Testis (tissue), 3 donors: Measurements from ENCODE around the gene GTF3C6. TPM values are rescaled to one million over a fixed set of nuclear protein-coding genes. Genes with fewer than 3 reads are reported as not detected.

Experiments used
- DNase-seq: peaks from one replicate; pipeline ENCODE4 v3.0.0-alpha.2; 2019
- H3K27ac ChIP-seq, 2 donors: fragments of 200-600 bp; sonication (generic); one replicate each; pipeline ENCODE4 v1.5.1; 2019
- H3K27me3 ChIP-seq: fragments of 200-600 bp; sonication (generic); one replicate; pipeline ENCODE4 v1.5.1; 2019
- H3K36me3 ChIP-seq: fragments of 200-600 bp; sonication (generic); one replicate; pipeline ENCODE4 v1.5.1; 2017; ENCODE audit warnings: low read depth; ENCODE audit errors: missing control alignments
- H3K4me1 ChIP-seq: fragments of 200-600 bp; sonication (generic); one replicate; pipeline ENCODE4 v1.5.1; 2019
- H3K4me3 ChIP-seq, 2 donors: fragments of 200-600 bp; sonication (generic); one replicate each; pipeline ENCODE4 v1.5.1; 2017 to 2019
- H3K9me3 ChIP-seq: fragments of 200-600 bp; sonication (generic); one replicate; pipeline ENCODE4 v1.5.1; 2017
- CTCF ChIP-seq, 3 experiments: fragments of 450-650 bp in 2 of 3; fragments of 200-600 bp in 1 of 3; sonication (generic) in 1 of 3; IDR thresholded peaks; one replicate each; pipeline ENCODE4 v1.5.1; 2016 to 2019; ENCODE audit warnings: antibody characterized with exemption in 3 of 3, mild to moderate bottlenecking in 2 of 3, moderate library complexity in 1 of 3
- POLR2A ChIP-seq: fragments of 450-650 bp; IDR thresholded peaks from one replicate; pipeline ENCODE4 v1.6.1; 2017; ENCODE audit warnings: antibody characterized with exemption, mild to moderate bottlenecking, moderate library complexity
- WGBS, 2 donors: methylation state at CpG; one replicate each; pipeline ENCODE4 v1.1.5; 2018; 5-methylcytosine and 5-hydroxymethylcytosine counted together
- intact Hi-C: fragments of 100-400 bp; cut with DNase I; formaldehyde crosslinking; loops from one replicate; pipeline ENCODE4 v1.15.1; 2023; ENCODE audit warnings: low total_unique reads
- polyA plus RNA-seq: library from polyadenylated mRNA; stranded (reverse); fragments of 350-450 nt; fragmentation: Illumina TruSeq; extraction: RNeasy Lipid Tissue Mini Kit (QIAGEN cat#74804); gene quantifications from one replicate; pipeline ENCODE4 v1.2.3, GENCODE V29; 2014; ENCODE audit warnings: low read depth, low replicate concordance; ENCODE audit not compliant: insufficient read depth
- total RNA-seq, 2 donors: library from RNA; depleted of rRNA; stranded (reverse); fragments of >200 nt; gene quantifications; one replicate each; pipeline ENCODE4 v1.2.3, GENCODE V29; 2016

Gene GTF3C6
- total and polyA plus RNA-seq, 3 donors from 2014 or later: 76.4 to 103 (median 84.0) TPM

GRCh38 chr6:110946498-110946897, 12.0 kb upstream of the GTF3C6 start:
- intact Hi-C loops: loop anchor here (5.0 to 10.0 kb wide), 2 partner anchors 259 to 422 kb away; no protein-coding TSS in a partner anchor
- Histone ChIP-seq H3K27me3 (no peaks in the 10 kb centered on the region), H3K27ac (no peak overlapping the region), H3K4me1 (no peaks in the 10 kb centered on the region), H3K9me3 (no peaks in the 10 kb centered on the region), H3K4me3 (no peak overlapping the region), H3K36me3 (no peaks in the 10 kb centered on the region)
- no peak for TF ChIP-seq CTCF (IDR thresholded peaks at IDR 0.05)
- TF ChIP-seq POLR2A: no peak
- DNase-seq: no peak
- 82 to 83% methylated on average over 2 of the region's 2 CpGs for WGBS, 2 donors

- Histone ChIP-seq H3K9me3 (no peaks in the 10 kb centered on the region), H3K27me3 (no peaks in the 10 kb centered on the region), H3K36me3 (no peaks in the 10 kb centered on the region), H3K4me3 (no peak overlapping the region), H3K27ac (no peak overlapping the region), H3K4me1 (no peaks in the 10 kb centered on the region)
- TF ChIP-seq POLR2A (no peak), CTCF (IDR thresholded peaks at IDR 0.05) (peak; percentile 5 to 63 (median 31))
- no peak for DNase-seq
- intact Hi-C loops: loop anchor here (5.0 to 10.0 kb wide), 2 partner anchors 262 to 425 kb away; no protein-coding TSS in a partner anchor
- 42 to 45% methylated on average over 8 of the region's 8 CpGs for WGBS, 2 donors
Measured at GRCh38 chr6:110949679-110950285, 8.7 kb upstream of the GTF3C6 start.

GRCh38 chr6:110950440-110950839, 8.1 kb upstream of the GTF3C6 start:
- DNase-seq: no peak
- H3K4me1 ChIP-seq: no peaks in the 10 kb centered on the region
- no peaks in the 10 kb centered on the region for H3K36me3 ChIP-seq
- no peaks in the 10 kb centered on the region for H3K27me3 ChIP-seq
- TF ChIP-seq CTCF (IDR thresholded peaks at IDR 0.05) (no peak), POLR2A (no peak)
- no peaks in the 10 kb centered on the region for H3K9me3 ChIP-seq
- no peak overlapping the region for H3K4me3 ChIP-seq
- intact Hi-C loops: no loop called here
- no peak overlapping the region for H3K27ac ChIP-seq

- 75 to 82% methylated on average over 1 of the region's 1 CpG for WGBS, 2 donors
- Histone ChIP-seq H3K27ac (no peak overlapping the region), H3K36me3 (no peaks in the 10 kb centered on the region), H3K9me3 (no peaks in the 10 kb centered on the region), H3K4me3 (no peak overlapping the region), H3K27me3 (no peaks in the 10 kb centered on the region), H3K4me1 (no peaks in the 10 kb centered on the region)
- DNase-seq: no peak
- no peak for TF ChIP-seq POLR2A
- no peak for TF ChIP-seq CTCF (IDR thresholded peaks at IDR 0.05)
- intact Hi-C loops: no loop called here
Measured at GRCh38 chr6:110951008-110951407, 7.5 kb upstream of the GTF3C6 start.
